ENCODE results near the gene CNTNAP4. TPM values are rescaled to one million over a fixed set of nuclear protein-coding genes. Genes with fewer than 3 reads are reported as not detected.
A peak's percentile ranks its signal among the peaks of the same experiment; 100 is the strongest.

Gene CNTNAP4
- not detected in 2 replicates for total RNA-seq (2012; rRNA removed)
- not detected in 2 replicates for polyA plus RNA-seq (2012; rRNA removed)
- polyA plus RNA-seq (2012; cell fraction: cytosol; rRNA removed): not detected in 2 replicates
- not detected in 2 replicates for polyA plus RNA-seq (2012; cell fraction: nucleus; rRNA removed; ENCODE audit: low replicate concordance)
- not detected for Bru-seq, nascent RNA
- percentile 0 among the genes with signal in this experiment for BruChase-seq, experiment 1, labeled RNA remaining after a 6-hour chase
- not detected for BruChase-seq, experiment 2, labeled RNA remaining after a 2-hour chase
- long read RNA-seq: 0 reads

- no peak within 1 kb of the TSS for H2AFZ ChIP-seq (replicated peaks; ENCODE audit: low read length, poor library complexity)
- TF ChIP-seq RFX5 (IDR thresholded peaks at IDR 0.05; ENCODE audit: low read depth, low read length) (no peak), CTCF (conservative IDR thresholded peaks at IDR 0.05; ENCODE audit: low read depth, low read length) (no peak), RAD21 (IDR thresholded peaks at IDR 0.05; ENCODE audit: low read length) (no peak), ELK1 (IDR thresholded peaks at IDR 0.05; ENCODE audit: borderline replicate concordance, low read depth, low read length) (no peak), FOS (IDR thresholded peaks at IDR 0.05; ENCODE audit: low read depth, low read length) (no peak), MAFK (IDR thresholded peaks at IDR 0.05; ENCODE audit: low read depth, low read length) (no peak), MAZ (IDR thresholded peaks at IDR 0.05; ENCODE audit: borderline replicate concordance, low read depth, low read length) (no peak), CEBPB (IDR thresholded peaks at IDR 0.05; ENCODE audit: low read depth, low read length) (no peak), RCOR1 (IDR thresholded peaks at IDR 0.05; ENCODE audit: insufficient replicate concordance, low read length) (no peak), SMC3 (IDR thresholded peaks at IDR 0.05; ENCODE audit: low read depth, low read length) (no peak), CHD1 (IDR thresholded peaks at IDR 0.05; ENCODE audit: low read depth, low read length) (no peak), MXI1 (IDR thresholded peaks at IDR 0.05; ENCODE audit: borderline replicate concordance, low read depth, low read length) (no peak), BHLHE40 (IDR thresholded peaks at IDR 0.05; ENCODE audit: low read depth, low read length) (no peak), POLR2A (IDR thresholded peaks at IDR 0.05; ENCODE audit: low read depth, low read length) (no peak), USF2 (IDR thresholded peaks at IDR 0.05; ENCODE audit: low read depth, low read length) (no peak)
Measured at GRCh38 chr16:76276745-76277438, at the start of gene CNTNAP4. Gene CNTNAP4 (plus strand): TSS chr16:76277401. CDS start chr16:76277663, 262 bp downstream.

More at GRCh38 chr16:76276745-76277438, at the start of gene CNTNAP4:
- intact Hi-C loops (cut with micrococcal nuclease) (no loop called here), in situ Hi-C loops (cut with MboI; ENCODE audit: low sequenced_read_pairs) (no loop called here), dilution Hi-C loops (cut with HindIII; ENCODE audit: low sequenced_read_pairs, unreplicated experiment) (no loop called here)
- Histone ChIP-seq H3K4me2 (ENCODE audit: low read depth, low read length) (no peak within 1 kb of the TSS), H3K18ac (ENCODE audit: low read depth, low read length) (no peak within 1 kb of the TSS), H3K23ac (ENCODE audit: low read depth, low read length) (no peak within 1 kb of the TSS), H3K79me1 (ENCODE audit: low read depth in 1 of 2, low read length in 2 of 2) (no peaks in the 10 kb centered on the region), H3K9ac (ENCODE audit: low read depth, low read length) (no peak within 1 kb of the TSS), H3K9me1 (ENCODE audit: insufficient read depth, low read length) (no peaks in the 10 kb centered on the region), H4K8ac (ENCODE audit: low read depth in 2 of 2, low read length in 2 of 2) (no peak within 1 kb of the TSS), H3K14ac (replicated peaks; ENCODE audit: low read depth, low read length) (no peak within 1 kb of the TSS), H2BK15ac (ENCODE audit: low read depth, low read length) (no peak within 1 kb of the TSS), H3K27me3 (ENCODE audit: control insufficient read depth, insufficient read depth, low read length) (no peaks in the 10 kb centered on the region), H2BK5ac (ENCODE audit: low read depth, low read length, poor library complexity, severe bottlenecking) (no peak within 1 kb of the TSS), H3K4ac (ENCODE audit: low read depth, low read length) (no peak within 1 kb of the TSS), H3K4me1 (ENCODE audit: control insufficient read depth, insufficient read depth, low read length) (no peaks in the 10 kb centered on the region), H3K36me3 (ENCODE audit: control insufficient read depth, insufficient read depth, low read length) (no peaks in the 10 kb centered on the region), H2BK120ac (ENCODE audit: low read depth, low read length) (no peak within 1 kb of the TSS), H2BK20ac (ENCODE audit: low read depth, low read length) (no peak within 1 kb of the TSS), H4K5ac (ENCODE audit: low read depth, low read length) (no peak within 1 kb of the TSS), H2AK9ac (replicated peaks; ENCODE audit: low read depth, low read length, poor library complexity) (no peak within 1 kb of the TSS), H3K4me3 (ENCODE audit: insufficient read depth, low read depth, low read length) (no peak within 1 kb of the TSS), H3K27ac (ENCODE audit: insufficient read depth, low read length) (no peak within 1 kb of the TSS), H3K9me3 (ENCODE audit: control insufficient read depth, insufficient read depth, low read length) (peaks cover 2% of the 10 kb centered on the region; the same call in 1 of the 2 replicates), H4K20me1 (ENCODE audit: insufficient read depth, low read length) (no peaks in the 10 kb centered on the region), H4K91ac (ENCODE audit: insufficient read depth, low read depth, low read length) (no peak within 1 kb of the TSS), H3K56ac (ENCODE audit: extremely low read depth, insufficient read depth, low read length) (no peak within 1 kb of the TSS), H2AK5ac (ENCODE audit: low read depth, low read length) (no peak within 1 kb of the TSS)
- DNase-seq (no peak), ATAC-seq (ENCODE audit: low read depth) (no peak)
- 0% methylated on average over 8 of the region's 16 CpGs; no CpG with 5 or more reads in 1 of the 2 experiments for WGBS, 2 experiments (ENCODE audit: extremely low coverage in 2 of 2, insufficient read length in 1 of 2)
- ChIA-PET POLR2A (ENCODE audit: unreplicated experiment) (no interaction called here), CTCF (no interaction called here)
- BruUV-seq (replicated peaks): no TSS peak
